Uterus (tissue), 4 donors: ENCODE measurements around the gene RNF217. TPM values are rescaled to one million over a fixed set of nuclear protein-coding genes. Genes with fewer than 3 reads are reported as not detected.

ENCODE experiments used
- DNase-seq, 2 donors: peaks; one replicate each; pipeline ENCODE4 v3.0.0-alpha.2; 2019 to 2020
- H3K27ac ChIP-seq, 2 donors: fragments of 200-600 bp; sonication (generic); 1 replicate in 1 of 2; 2 replicates in 1 of 2; pipeline ENCODE4 v1.5.1; 2016 to 2018
- H3K27me3 ChIP-seq, 2 donors: fragments of 200-600 bp; sonication (generic); one replicate each; pipeline ENCODE4 v1.5.1; 2018 to 2019; ENCODE audit warnings: control low read depth in 1 of 2
- H3K36me3 ChIP-seq, 2 donors: fragments of 200-600 bp; sonication (generic); one replicate each; pipeline ENCODE4 v1.5.1; 2019; ENCODE audit warnings: control low read depth in 1 of 2
- H3K4me1 ChIP-seq, 2 donors: fragments of 200-600 bp; sonication (generic); one replicate each; pipeline ENCODE4 v1.5.1; 2018 to 2019; ENCODE audit warnings: control low read depth in 1 of 2
- H3K4me3 ChIP-seq, 2 donors: fragments of 200-600 bp; sonication (generic); 1 replicate in 1 of 2; 2 replicates in 1 of 2; pipeline ENCODE4 v1.5.1; 2018 to 2019; ENCODE audit warnings: mild to moderate bottlenecking in 1 of 2
- H3K9me3 ChIP-seq, 2 donors: fragments of 200-600 bp; sonication (generic); one replicate each; pipeline ENCODE4 v1.5.1; 2019; ENCODE audit warnings: control low read depth in 1 of 2
- POLR2A ChIP-seq, 2 donors: fragments of 450-650 bp; IDR thresholded peaks; one replicate each; pipeline ENCODE4 v1.6.1; 2016; ENCODE audit warnings: antibody characterized with exemption in 2 of 2, mild to moderate bottlenecking in 1 of 2, moderate library complexity in 1 of 2
- intact Hi-C: fragments of 100-400 bp; cut with DNase I; formaldehyde crosslinking; loops from one replicate; pipeline ENCODE4 v1.15.1; 2023; ENCODE audit warnings: low total_unique reads
- total RNA-seq, 4 donors: library from RNA; depleted of rRNA in 3 of 4; stranded (reverse); fragments of >200 nt in 3 of 4; gene quantifications; one replicate each; pipeline versions ENCODE4 v1.1.0 to v1.2.4, GENCODE V29; 2014 to 2023
- TF ChIP-seq, protein P1 (sequence below), 4 experiments: fragments of 200-600 bp in 2 of 4; fragments of 450-650 bp in 2 of 4; sonication (generic) in 2 of 4; IDR thresholded peaks; one replicate each; pipeline ENCODE4 v1.5.1; 2016 to 2019; ENCODE audit warnings: antibody characterized with exemption in 4 of 4, mild to moderate bottlenecking in 2 of 4, moderate library complexity in 1 of 4
- donor health status: DM: yes; HTN: yes; CAD: no.

The RNF217 gene
- total RNA-seq, 4 donors from 2014 or later, result 22.9 to 42.0 (median 29.0) TPM

DNA sequence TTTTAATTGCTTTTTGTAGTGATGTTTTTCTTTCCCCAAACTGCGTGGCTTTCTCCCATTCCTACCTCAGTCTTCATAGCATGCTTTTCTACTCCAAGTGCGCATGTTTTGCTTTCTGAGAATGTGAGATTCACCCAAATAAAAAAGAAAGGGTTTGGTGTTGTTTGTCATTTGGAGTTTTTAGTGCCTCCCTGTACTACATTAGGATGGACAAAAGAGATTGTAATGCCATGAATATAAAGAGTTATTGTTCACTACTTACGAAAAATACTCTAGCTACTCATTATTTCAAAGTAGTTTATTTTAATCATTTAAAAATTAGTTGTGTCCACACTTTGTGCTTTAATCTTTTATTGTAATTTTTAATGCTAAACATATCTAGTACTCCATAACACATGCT, 81.8 kb downstream of the RNF217 start:
- no peak for DNase-seq
- no peaks in the 10 kb centered on the region for H3K36me3 ChIP-seq
- TF ChIP-seq, protein P1, sequence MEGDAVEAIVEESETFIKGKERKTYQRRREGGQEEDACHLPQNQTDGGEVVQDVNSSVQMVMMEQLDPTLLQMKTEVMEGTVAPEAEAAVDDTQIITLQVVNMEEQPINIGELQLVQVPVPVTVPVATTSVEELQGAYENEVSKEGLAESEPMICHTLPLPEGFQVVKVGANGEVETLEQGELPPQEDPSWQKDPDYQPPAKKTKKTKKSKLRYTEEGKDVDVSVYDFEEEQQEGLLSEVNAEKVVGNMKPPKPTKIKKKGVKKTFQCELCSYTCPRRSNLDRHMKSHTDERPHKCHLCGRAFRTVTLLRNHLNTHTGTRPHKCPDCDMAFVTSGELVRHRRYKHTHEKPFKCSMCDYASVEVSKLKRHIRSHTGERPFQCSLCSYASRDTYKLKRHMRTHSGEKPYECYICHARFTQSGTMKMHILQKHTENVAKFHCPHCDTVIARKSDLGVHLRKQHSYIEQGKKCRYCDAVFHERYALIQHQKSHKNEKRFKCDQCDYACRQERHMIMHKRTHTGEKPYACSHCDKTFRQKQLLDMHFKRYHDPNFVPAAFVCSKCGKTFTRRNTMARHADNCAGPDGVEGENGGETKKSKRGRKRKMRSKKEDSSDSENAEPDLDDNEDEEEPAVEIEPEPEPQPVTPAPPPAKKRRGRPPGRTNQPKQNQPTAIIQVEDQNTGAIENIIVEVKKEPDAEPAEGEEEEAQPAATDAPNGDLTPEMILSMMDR (IDR thresholded peaks at IDR 0.05), result no peak
- no peak for TF ChIP-seq POLR2A (IDR thresholded peaks at IDR 0.05)
- no peaks in the 10 kb centered on the region for H3K9me3 ChIP-seq
- no peaks in the 10 kb centered on the region for H3K27me3 ChIP-seq
- intact Hi-C loops, result no loop called here
- H3K4me1 ChIP-seq, result no peaks in the 10 kb centered on the region
- H3K27ac ChIP-seq, result no peak overlapping the region
- H3K4me3 ChIP-seq, result no peak overlapping the region

- intact Hi-C loops, result no loop called here
- TF ChIP-seq, protein P1 (IDR thresholded peaks at IDR 0.05), result no peak
- no peak for TF ChIP-seq POLR2A (IDR thresholded peaks at IDR 0.05)
Observed at GRCh38 chr6:125044667-125045066, 82.4 kb downstream of the RNF217 start.

GRCh38 chr6:125046107-125046925, 84.1 kb downstream of the RNF217 start:
- Histone ChIP-seq H3K27me3 (no peaks in the 10 kb centered on the region), H3K9me3 (no peaks in the 10 kb centered on the region), H3K36me3 (no peaks in the 10 kb centered on the region), H3K4me1 (no peaks in the 10 kb centered on the region), H3K4me3 (no peak overlapping the region), H3K27ac (no peak overlapping the region)
- intact Hi-C loops, result no loop called here
- no peak for DNase-seq
- no peak for TF ChIP-seq POLR2A (IDR thresholded peaks at IDR 0.05)
- TF ChIP-seq, protein P1 (IDR thresholded peaks at IDR 0.05), result no peak

More at GRCh38 chr6:125044667-125045066, 82.4 kb downstream of the RNF217 start:
- no peak overlapping the region for H3K27ac ChIP-seq
- no peak overlapping the region for H3K4me3 ChIP-seq
- no peaks in the 10 kb centered on the region for H3K36me3 ChIP-seq
- no peaks in the 10 kb centered on the region for H3K27me3 ChIP-seq
- H3K9me3 ChIP-seq, result no peaks in the 10 kb centered on the region
- DNase-seq, result no peak
- H3K4me1 ChIP-seq, result no peaks in the 10 kb centered on the region

GRCh38 chr6:125048274-125048673, 86.0 kb downstream of the RNF217 start:
- H3K27me3 ChIP-seq, result no peaks in the 10 kb centered on the region
- no peak overlapping the region for H3K4me3 ChIP-seq
- H3K36me3 ChIP-seq, result no peaks in the 10 kb centered on the region
- DNase-seq, result no peak
- H3K4me1 ChIP-seq, result no peaks in the 10 kb centered on the region
- no peaks in the 10 kb centered on the region for H3K9me3 ChIP-seq
- no peak for TF ChIP-seq POLR2A (IDR thresholded peaks at IDR 0.05)
- TF ChIP-seq, protein P1 (IDR thresholded peaks at IDR 0.05), result no peak
- no peak overlapping the region for H3K27ac ChIP-seq
- intact Hi-C loops, result no loop called here

GRCh38 chr6:125050663-125051318, 88.6 kb downstream of the RNF217 start:
- Histone ChIP-seq H3K4me1 (no peaks in the 10 kb centered on the region), H3K4me3 (no peak overlapping the region), H3K36me3 (no peaks in the 10 kb centered on the region), H3K27me3 (no peaks in the 10 kb centered on the region), H3K27ac (no peak overlapping the region), H3K9me3 (no peaks in the 10 kb centered on the region)
- intact Hi-C loops, result no loop called here
- TF ChIP-seq, protein P1 (IDR thresholded peaks at IDR 0.05), result no peak
- no peak for TF ChIP-seq POLR2A (IDR thresholded peaks at IDR 0.05)
- no peak for DNase-seq
